IMR-90 (cell line): ENCODE measurements around the gene ACAT2.

ENCODE experiments used
- BHLHE40 ChIP-seq: fragments of 150-350 bp; IDR thresholded peaks from 2 replicates; pipeline ENCODE4 v1.6.1; 2016; ENCODE audit warnings: mild to moderate bottlenecking, low read depth, low read length
- MXI1 ChIP-seq: IDR thresholded peaks from 2 replicates; pipeline ENCODE4 v1.6.1; 2012; ENCODE audit warnings: low read depth, mild to moderate bottlenecking, low read length, moderate library complexity, borderline replicate concordance
- POLR2A ChIP-seq: IDR thresholded peaks from 2 replicates; pipeline ENCODE4 v1.6.1; 2012; ENCODE audit warnings: mild to moderate bottlenecking, low read depth, low read length
- RCOR1 ChIP-seq: IDR thresholded peaks from 2 replicates; pipeline ENCODE4 v1.6.1; 2012; ENCODE audit warnings: mild to moderate bottlenecking, low read length, improper control_type of control experiment; ENCODE audit not compliant: insufficient replicate concordance
- SMC3 ChIP-seq: fragments of 150-350 bp; IDR thresholded peaks from 2 replicates; pipeline ENCODE4 v1.6.1; 2016; ENCODE audit warnings: low read depth, mild to moderate bottlenecking, antibody characterized with exemption, low read length, moderate library complexity
- TF ChIP-seq, protein P1 (sequence below): conservative IDR thresholded peaks from 2 replicates; pipeline ENCODE4 v1.5.1; 2012; ENCODE audit warnings: mild to moderate bottlenecking, low read depth, low read length, improper control_type of control experiment

DNA sequence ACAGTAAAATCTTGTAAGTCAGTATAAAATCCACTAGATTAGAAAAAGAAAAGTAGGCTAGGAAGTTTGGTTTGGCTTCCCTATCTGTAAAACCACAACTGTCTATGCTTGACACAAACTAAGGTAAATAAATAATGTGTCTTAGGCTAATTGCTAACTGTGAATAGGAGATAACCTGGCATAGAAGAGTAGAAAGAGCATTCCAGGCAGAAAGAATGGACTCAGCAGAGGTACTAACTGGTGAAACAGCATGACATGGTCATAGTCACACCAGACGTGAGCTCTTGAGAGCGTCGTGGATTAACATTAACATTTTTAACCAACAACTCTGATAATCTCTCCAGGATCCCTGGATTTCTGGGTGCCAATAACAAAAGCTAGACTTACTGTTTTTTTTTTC, 43.2 kb upstream of the ACAT2 start:
- TF ChIP-seq, protein P1, sequence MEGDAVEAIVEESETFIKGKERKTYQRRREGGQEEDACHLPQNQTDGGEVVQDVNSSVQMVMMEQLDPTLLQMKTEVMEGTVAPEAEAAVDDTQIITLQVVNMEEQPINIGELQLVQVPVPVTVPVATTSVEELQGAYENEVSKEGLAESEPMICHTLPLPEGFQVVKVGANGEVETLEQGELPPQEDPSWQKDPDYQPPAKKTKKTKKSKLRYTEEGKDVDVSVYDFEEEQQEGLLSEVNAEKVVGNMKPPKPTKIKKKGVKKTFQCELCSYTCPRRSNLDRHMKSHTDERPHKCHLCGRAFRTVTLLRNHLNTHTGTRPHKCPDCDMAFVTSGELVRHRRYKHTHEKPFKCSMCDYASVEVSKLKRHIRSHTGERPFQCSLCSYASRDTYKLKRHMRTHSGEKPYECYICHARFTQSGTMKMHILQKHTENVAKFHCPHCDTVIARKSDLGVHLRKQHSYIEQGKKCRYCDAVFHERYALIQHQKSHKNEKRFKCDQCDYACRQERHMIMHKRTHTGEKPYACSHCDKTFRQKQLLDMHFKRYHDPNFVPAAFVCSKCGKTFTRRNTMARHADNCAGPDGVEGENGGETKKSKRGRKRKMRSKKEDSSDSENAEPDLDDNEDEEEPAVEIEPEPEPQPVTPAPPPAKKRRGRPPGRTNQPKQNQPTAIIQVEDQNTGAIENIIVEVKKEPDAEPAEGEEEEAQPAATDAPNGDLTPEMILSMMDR: no peak
- TF ChIP-seq POLR2A: no peak
- TF ChIP-seq MXI1: no peak
- no peak for TF ChIP-seq RCOR1
- TF ChIP-seq SMC3: no peak
- no peak for TF ChIP-seq BHLHE40
